Head of caudate nucleus (tissue), 42 donors: Measurements from ENCODE around the gene WWOX.

ENCODE experiments used
- DNase-seq, 42 donors: peaks; one replicate each; pipeline versions ENCODE4 v3.0.0 to v3.0.0-alpha.2; 2020 to 2021; ENCODE audit warnings: mixed read lengths in 7 of 42
- intact Hi-C: fragments of 100-400 bp; cut with DNase I; formaldehyde crosslinking; loops from one replicate; pipeline ENCODE4 v1.15.0; 2022

The WWOX gene

DNA sequence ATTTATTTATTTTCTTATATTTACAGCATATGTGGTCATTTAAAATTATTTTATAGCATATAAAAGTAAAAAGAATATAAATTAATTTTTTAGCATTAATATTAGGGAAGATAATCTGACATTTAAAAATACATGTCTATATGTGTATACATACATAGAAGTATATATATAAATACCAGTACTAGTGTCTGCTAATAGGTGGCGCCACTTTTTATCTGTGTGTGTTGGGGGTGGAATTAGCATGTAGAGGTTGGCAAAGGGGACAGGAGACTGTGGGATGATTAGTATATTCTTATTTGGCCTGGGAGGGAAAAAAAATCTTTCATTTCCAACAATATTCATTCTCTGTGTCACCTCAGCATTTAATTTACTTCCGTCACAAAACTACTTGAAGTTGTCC, 359.1 kb downstream of the WWOX start:
- intact Hi-C loops: no loop called here
- no peak for DNase-seq

GRCh38 chr16:78460428-78460827, 361.0 kb downstream of the WWOX start:
- peak in 6 of 42 donors; percentile 6 to 47 (median 18) for DNase-seq
- intact Hi-C loops: no loop called here

GRCh38 chr16:78461087-78461486, 361.6 kb downstream of the WWOX start:
- intact Hi-C loops: no loop called here
- DNase-seq: no peak

GRCh38 chr16:78461496-78462287, 362.2 kb downstream of the WWOX start:
- no peak for DNase-seq
- intact Hi-C loops: no loop called here

DNA sequence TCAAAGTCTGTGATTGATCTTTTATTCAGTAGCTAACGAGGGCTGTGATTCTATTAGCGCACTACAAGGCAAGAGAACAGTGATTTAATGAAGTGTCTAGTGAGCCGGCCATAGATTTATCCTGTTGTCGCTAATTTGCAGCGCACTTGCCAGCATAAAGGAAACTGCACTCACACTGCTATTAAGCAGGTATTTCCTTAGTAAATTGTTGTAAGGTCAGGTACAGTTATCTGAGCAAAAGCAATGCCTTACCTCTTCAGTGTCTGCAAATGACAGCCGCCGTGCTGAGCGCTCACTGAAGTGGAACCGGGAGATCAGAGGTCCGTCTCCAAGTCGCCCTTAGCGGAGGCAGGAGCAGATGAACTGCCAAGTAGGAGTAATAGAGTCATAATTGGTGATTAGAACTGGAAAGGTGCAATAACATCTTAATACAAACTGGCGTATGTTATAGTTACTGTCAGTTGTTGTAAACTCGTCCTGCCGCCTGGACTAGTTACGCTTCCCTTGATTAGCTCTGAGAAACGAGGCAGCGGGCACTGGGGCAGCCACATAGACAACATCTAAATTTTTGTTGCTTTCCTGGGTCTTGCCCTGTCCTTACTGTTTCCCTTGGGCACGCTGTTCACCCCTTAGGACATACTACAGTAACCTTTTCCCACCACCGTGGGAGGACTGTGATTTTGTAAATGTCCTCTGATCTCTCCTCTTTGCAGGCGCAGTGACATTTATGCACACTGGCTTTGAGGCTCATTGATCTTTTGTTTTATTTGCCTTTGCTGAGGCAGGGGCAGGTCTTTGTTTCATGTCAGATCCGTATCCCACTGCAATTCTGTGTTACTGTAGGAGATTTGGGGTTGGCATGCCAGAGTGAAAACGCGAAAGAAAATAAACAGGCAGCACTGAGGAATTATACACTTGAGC, 363.1 kb downstream of the WWOX start:
- intact Hi-C loops: no loop called here
- peak in 13 of 42 donors; percentile 6 to 44 (median 21) for DNase-seq

GRCh38 chr16:78463591-78463990, 364.1 kb downstream of the WWOX start:
- DNase-seq: no peak
- intact Hi-C loops: no loop called here

DNA sequence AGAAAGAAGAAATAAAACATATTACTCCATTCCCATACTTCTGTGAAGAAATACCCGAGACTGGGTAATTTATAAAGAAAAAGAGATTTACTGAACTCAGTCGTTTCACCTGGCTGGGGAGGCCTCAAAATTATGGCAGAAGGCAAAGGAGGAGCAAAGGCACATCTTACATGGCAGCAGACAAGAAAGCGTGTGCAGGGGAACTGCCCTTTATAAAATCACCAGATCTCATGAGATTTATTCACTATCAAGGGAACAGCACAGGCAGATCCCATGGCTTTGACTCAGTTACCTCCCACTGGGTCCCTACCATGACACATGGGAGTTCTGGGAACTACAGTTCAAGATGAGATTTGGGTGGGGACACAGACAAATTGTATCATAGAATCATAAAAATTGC, 365.4 kb downstream of the WWOX start:
- DNase-seq: no peak
- intact Hi-C loops: no loop called here

GRCh38 chr16:78465730-78466129, 366.3 kb downstream of the WWOX start:
- intact Hi-C loops: no loop called here

DNA sequence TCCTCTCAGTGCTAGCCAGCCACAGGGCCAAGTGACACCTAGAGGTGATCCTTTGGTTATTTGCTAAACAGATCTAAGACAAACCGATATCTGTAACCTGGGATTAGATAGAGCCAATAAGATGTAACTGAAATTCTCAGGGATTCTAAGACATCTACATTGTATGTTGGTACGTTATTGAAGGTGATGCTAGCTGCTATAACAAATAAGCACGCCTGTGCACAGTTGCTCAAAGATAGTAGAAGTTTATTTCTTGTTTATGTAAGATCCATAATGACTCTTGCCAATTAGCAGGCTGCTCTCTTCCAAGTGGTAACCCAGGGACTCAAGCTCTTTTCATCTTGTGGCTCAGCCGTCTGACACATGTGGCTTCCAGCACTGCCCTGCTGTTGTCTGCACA, 370.3 kb downstream of the WWOX start:
- intact Hi-C loops: no loop called here
- DNase-seq: no peak

More at GRCh38 chr16:78465730-78466129, 366.3 kb downstream of the WWOX start:
- DNase-seq: no peak

DNA sequence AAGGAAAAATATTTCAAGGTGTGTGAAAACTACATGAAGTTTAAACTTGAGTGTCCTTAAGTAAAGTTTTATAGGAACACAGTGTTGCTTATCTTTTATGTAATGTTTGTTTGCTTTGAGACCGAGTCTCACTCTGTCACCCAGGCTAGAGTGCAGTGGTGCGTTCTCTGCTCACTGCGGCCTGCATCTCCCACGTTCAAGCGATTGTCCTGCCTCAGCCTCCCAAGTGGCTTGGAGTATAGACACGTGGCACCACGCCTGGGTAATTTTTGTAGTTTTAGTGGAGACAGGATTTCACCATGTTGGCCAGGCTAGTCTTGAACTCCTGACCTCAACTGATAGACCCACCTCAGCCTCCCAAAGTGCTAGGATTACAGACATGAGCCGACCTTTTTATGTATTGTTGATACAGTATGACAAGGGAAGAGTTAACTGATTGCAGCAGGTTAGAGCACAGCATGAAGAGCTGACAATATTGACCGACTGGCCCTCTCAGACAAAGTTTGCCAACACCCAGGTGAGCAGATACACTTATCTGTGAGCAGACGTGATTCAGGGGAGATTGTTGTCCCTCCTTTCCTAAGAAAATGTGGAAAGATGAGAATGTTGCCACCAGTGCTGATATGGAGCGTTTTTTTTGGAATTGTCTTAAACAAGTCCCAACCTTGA, 373.7 kb downstream of the WWOX start:
- DNase-seq: no peak
- intact Hi-C loops: no loop called here

DNA sequence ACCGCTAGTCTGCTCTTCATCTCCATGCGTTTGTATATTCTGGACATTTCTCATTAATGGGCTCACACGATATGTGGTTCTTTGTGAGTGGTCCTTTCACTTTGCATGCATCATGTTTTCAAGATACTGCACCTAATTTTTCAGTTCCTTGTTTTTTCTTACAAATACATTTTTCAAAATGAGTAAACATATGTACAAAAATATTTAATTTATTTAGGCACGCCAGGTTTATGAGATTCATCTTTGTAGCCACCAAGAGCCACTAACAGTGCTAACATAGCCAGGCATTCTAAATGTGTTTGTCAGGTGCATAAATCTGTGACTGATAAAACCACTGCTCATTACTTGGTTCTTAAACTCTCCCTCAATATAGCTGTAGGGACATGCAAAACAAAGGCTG, 375.3 kb downstream of the WWOX start:
- no peak for DNase-seq
- intact Hi-C loops: no loop called here

- DNase-seq: no peak
- intact Hi-C loops: no loop called here
These were observed 377.2 kb downstream of the WWOX start for GRCh38 chr16:78476615-78477014.

DNA sequence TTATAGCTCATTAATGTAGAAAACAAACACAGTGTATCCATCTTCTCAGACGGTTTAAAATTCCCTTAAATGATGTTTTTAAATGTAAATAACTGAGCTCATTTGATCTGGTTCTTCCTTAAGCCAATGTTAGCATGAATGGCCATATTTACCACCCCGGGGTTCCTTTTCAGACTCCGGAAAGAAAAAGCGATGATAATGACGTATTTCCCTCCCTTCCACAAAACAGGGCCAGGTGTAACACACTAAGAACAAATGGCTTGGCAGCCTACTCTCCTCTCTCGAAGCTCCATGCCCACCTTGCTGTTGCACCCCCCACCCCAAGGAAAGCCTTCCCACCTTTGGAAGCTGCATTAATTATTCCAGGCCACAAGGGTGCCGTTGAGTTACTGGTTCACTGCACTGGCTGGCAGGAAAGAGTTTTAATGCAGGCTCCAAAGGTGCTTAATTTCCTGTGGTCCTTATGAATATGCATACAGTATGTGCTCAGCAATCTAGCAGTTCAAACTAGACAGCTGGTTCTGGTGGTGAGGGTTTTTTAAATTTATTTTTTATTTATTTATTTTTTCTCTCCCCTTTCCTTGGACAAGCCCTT, 378.9 kb downstream of the WWOX start:
- peak in 3 of 42 donors; percentile 16 to 35 (median 21) for DNase-seq
- intact Hi-C loops: no loop called here

- intact Hi-C loops: no loop called here
These were observed 380.3 kb downstream of the WWOX start for GRCh38 chr16:78479723-78480122.

GRCh38 chr16:78480588-78480987, 381.1 kb downstream of the WWOX start:
- intact Hi-C loops: no loop called here

More at GRCh38 chr16:78479723-78480122, 380.3 kb downstream of the WWOX start:
- DNase-seq: no peak

GRCh38 chr16:78483124-78483992, 383.9 kb downstream of the WWOX start:
- intact Hi-C loops: no loop called here
- DNase-seq: peak in 1 of 42 donors; percentile 37

More at GRCh38 chr16:78480588-78480987, 381.1 kb downstream of the WWOX start:
- DNase-seq: no peak

DNA sequence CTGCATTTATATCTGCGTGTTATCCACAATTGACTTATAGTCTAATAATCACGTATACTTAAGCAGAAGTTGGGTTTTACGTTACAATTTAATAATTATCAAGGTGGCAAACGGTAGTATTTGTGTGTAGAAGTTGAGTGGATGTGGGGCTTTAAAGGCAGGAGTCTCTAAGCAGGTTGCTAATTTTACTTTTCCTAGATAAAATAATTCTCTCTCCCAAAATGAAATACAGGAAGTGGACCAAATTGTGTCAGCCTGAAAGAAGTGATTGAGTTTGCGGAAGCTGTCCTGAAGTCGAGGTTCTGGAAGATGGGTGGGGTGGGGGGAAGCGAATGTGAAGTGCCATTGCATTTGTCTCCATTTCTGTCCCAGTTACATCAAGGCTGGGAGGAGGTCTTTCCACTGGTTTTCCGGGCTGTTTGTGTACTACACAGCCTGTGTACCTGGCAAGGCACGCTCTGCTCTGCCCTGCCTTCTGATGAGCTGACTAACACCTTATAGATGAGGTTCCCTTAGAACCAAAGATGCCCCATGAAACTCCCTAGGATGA, 385.1 kb downstream of the WWOX start:
- no peak for DNase-seq
- intact Hi-C loops: no loop called here
